ENCODE measurements around the gene ZNF574.
"Not testable (repeated sequence)": the region's sequence is repeated elsewhere in the genome, so short reads cannot be mapped to it uniquely, and the experiment has no call there.

DNA sequence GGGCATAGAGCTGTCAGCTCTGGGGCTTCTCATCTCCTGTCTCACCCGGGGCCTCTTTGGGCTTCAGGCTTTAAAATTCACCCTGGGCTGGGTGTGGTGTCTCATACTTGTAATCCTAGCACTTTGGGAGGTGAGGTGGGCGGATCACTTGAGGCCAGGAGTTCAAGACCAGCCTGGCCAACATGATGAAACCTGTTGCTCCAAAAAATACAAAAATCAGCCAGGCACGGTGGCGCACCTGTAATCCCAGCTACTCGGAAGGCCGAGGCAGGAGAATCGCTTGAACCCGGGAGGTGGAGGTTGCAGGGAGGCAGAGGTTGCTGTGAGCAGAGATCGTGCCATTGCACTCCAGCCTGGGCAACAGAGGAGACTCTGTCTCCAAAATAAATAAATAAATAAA is 35.5 kb upstream of the ZNF574 start:
- TF ChIP-seq, protein P1, sequence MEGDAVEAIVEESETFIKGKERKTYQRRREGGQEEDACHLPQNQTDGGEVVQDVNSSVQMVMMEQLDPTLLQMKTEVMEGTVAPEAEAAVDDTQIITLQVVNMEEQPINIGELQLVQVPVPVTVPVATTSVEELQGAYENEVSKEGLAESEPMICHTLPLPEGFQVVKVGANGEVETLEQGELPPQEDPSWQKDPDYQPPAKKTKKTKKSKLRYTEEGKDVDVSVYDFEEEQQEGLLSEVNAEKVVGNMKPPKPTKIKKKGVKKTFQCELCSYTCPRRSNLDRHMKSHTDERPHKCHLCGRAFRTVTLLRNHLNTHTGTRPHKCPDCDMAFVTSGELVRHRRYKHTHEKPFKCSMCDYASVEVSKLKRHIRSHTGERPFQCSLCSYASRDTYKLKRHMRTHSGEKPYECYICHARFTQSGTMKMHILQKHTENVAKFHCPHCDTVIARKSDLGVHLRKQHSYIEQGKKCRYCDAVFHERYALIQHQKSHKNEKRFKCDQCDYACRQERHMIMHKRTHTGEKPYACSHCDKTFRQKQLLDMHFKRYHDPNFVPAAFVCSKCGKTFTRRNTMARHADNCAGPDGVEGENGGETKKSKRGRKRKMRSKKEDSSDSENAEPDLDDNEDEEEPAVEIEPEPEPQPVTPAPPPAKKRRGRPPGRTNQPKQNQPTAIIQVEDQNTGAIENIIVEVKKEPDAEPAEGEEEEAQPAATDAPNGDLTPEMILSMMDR (IDR thresholded peaks at IDR 0.05): not testable (repeated sequence)
- TF ChIP-seq POLR2A (IDR thresholded peaks at IDR 0.05): not testable (repeated sequence)
